MG63 (cell line): Measurements from ENCODE around the gene UBAP1L. TPM values are rescaled to one million over a fixed set of nuclear protein-coding genes. Genes with fewer than 3 reads are reported as not detected.
A peak's percentile ranks its signal among the peaks of the same experiment; 100 is the strongest.

ENCODE experiments used
- DNase-seq: peaks from one replicate; pipeline ENCODE4 v3.0.0-alpha.2; 2020
- H3K27me3 ChIP-seq: fragments of 250-450 bp; sonication (Bioruptor Pico); 2 replicates; pipeline ENCODE4 v1.5.1; 2020; ENCODE audit warnings: mild to moderate bottlenecking, moderate library complexity
- H3K36me3 ChIP-seq: fragments of 250-450 bp; sonication (Bioruptor Pico); 2 replicates; pipeline ENCODE4 v1.5.1; 2020; ENCODE audit warnings: mild to moderate bottlenecking, moderate library complexity
- H3K4me3 ChIP-seq: fragments of 250-450 bp; sonication (Bioruptor Pico); 2 replicates; pipeline ENCODE4 v1.5.1; 2020; ENCODE audit warnings: mild to moderate bottlenecking, moderate library complexity
- H3K9me3 ChIP-seq: fragments of 250-450 bp; sonication (Bioruptor Pico); 2 replicates; pipeline ENCODE4 v1.5.1; 2020; ENCODE audit warnings: mild to moderate bottlenecking, moderate library complexity
- total RNA-seq: library from RNA; depleted of rRNA; stranded (reverse); fragments of >200 nt; shearing (Covaris generic); gene quantifications from 2 replicates; pipeline ENCODE4 v1.2.3, GENCODE V29; 2014; ENCODE audit warnings: low replicate concordance

UBAP1L gene
- total RNA-seq, 1 experiment from 2014 or later, result 0.43 TPM

- Histone ChIP-seq H3K36me3 (no peaks in the 10 kb centered on the region), H3K4me3 (no peak overlapping the region)
- DNase-seq, result no peak
Observed at GRCh38 chr15:65062061-65062460, 52.9 kb downstream of the UBAP1L start.

GRCh38 chr15:65060641-65061397, 54.2 kb downstream of the UBAP1L start:
- H3K36me3 ChIP-seq, result no peaks in the 10 kb centered on the region
- no peaks in the 10 kb centered on the region for H3K9me3 ChIP-seq
- H3K4me3 ChIP-seq, result no peak overlapping the region
- no peak for DNase-seq
- H3K27me3 ChIP-seq, result no peaks in the 10 kb centered on the region

More at GRCh38 chr15:65062061-65062460, 52.9 kb downstream of the UBAP1L start:
- Histone ChIP-seq H3K9me3 (no peaks in the 10 kb centered on the region), H3K27me3 (no peaks in the 10 kb centered on the region)

- Histone ChIP-seq H3K9me3 (no peaks in the 10 kb centered on the region), H3K4me3 (no peak overlapping the region), H3K27me3 (no peaks in the 10 kb centered on the region), H3K36me3 (no peaks in the 10 kb centered on the region)
- no peak for DNase-seq
Observed at GRCh38 chr15:65059931-65060596, 54.9 kb downstream of the UBAP1L start.

DNA sequence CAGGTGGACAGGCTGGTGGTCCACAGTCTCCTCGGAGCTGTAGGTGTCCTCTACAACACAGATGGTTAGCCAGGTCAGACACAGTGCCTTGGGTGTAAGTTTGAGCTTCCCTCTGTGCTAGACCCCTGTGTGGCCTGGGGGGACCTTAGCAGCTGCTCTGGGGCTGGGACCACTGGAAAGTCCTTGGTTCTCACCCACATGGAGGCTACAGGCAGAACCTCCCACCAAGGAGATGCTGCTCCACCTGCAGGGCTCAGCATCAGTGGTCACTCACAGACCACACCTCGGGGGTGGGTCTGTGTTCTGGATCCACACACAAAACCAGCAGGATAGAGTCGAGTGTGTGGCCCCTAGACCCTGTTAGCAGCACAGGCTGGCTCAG, 55.6 kb downstream of the UBAP1L start:
- Histone ChIP-seq H3K27me3 (no peaks in the 10 kb centered on the region), H3K9me3 (no peaks in the 10 kb centered on the region), H3K36me3 (no peaks in the 10 kb centered on the region), H3K4me3 (no peak overlapping the region)
- DNase-seq, result no peak

GRCh38 chr15:65058394-65059368, 56.3 kb downstream of the UBAP1L start:
- H3K9me3 ChIP-seq, result no peaks in the 10 kb centered on the region
- H3K4me3 ChIP-seq, result no peak overlapping the region
- no peaks in the 10 kb centered on the region for H3K27me3 ChIP-seq
- H3K36me3 ChIP-seq, result no peaks in the 10 kb centered on the region
- DNase-seq, result no peak

DNA sequence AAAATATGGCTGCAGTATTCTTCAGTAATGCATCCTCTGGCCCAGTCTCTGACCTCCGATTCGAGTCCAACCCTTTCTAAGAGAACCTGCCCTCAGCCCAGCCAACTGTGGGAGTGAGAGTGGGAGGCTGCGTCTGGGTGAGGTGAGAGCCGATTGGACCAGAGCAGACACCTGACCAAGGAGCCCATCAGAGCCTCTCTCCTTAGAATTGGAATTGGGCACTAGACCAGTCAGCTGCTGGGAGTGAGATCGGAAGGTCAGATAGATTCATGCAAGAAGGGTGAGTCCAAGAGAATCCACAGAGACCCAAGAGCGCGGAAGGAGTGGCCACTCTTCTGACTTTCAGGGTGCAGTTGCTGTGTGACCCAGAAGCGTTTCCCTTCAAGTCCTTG, 57.5 kb downstream of the UBAP1L start:
- H3K36me3 ChIP-seq, result no peaks in the 10 kb centered on the region
- DNase-seq, result no peak
- no peak overlapping the region for H3K4me3 ChIP-seq
- no peaks in the 10 kb centered on the region for H3K9me3 ChIP-seq
- H3K27me3 ChIP-seq, result no peaks in the 10 kb centered on the region

GRCh38 chr15:65056868-65057548, 58.0 kb downstream of the UBAP1L start:
- no peak overlapping the region for H3K4me3 ChIP-seq
- no peaks in the 10 kb centered on the region for H3K36me3 ChIP-seq
- no peaks in the 10 kb centered on the region for H3K27me3 ChIP-seq
- H3K9me3 ChIP-seq, result no peaks in the 10 kb centered on the region
- no peak for DNase-seq

DNA sequence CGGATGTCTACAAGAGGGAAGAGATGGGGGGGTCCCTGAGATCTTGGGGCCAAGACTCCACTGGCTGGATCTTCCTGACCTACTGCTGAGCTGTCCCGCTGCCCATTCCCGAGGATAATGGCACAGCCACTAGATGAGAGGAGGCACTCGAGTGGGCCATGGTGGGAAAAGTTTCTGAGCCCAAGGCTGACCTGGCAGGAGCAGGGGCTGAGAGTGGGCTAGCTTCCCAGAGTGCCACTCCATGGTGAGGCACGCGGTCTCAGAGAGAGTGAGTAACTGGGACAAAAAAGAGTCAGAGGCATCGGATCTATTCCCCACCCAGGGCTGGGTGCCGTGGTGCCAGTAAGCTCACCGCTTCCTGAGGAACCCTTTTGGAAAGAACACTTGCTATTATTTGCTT, 58.9 kb downstream of the UBAP1L start:
- no peaks in the 10 kb centered on the region for H3K9me3 ChIP-seq
- no peaks in the 10 kb centered on the region for H3K36me3 ChIP-seq
- H3K4me3 ChIP-seq, result no peak overlapping the region
- no peaks in the 10 kb centered on the region for H3K27me3 ChIP-seq
- no peak for DNase-seq

DNA sequence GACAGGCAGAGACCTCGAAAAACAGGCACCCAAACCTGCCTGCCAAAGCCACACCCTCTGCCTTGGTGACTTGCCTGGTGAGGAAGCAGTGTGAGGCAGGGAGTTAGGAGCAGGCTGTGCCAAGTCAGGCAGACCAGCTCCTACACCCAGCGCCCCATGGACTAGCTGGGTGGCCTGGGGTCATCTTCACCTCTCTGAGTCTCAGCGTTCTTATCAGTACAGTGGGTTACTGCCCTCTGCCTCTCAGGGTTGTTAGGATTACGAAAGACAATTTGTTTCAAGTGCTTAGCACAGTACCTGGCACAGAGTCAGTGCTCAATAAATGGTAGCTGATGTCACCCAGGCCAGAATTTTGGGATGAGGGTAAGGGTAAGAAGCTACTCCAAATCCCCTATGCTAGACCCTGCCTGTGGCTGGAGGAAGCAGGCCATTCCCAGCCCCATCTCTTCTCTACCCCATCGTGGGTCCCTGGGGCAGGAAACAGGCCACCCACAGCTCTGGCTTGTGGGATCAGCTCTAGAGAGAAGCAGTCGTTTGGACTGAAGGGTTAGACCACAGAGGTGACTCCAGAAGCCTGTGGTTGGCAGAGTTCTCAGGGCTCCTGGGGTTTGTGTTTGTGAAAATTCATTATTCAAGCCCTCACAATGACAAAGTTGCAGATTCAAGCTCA, 59.7 kb downstream of the UBAP1L start:
- no peaks in the 10 kb centered on the region for H3K27me3 ChIP-seq
- DNase-seq, result peak; percentile 72
- H3K4me3 ChIP-seq, result no peak overlapping the region

GRCh38 chr15:65054333-65055200, 60.4 kb downstream of the UBAP1L start:
- DNase-seq, result peak; percentile 65
- Histone ChIP-seq H3K4me3 (no peak overlapping the region), H3K36me3 (no peaks in the 10 kb centered on the region), H3K9me3 (no peaks in the 10 kb centered on the region), H3K27me3 (no peaks in the 10 kb centered on the region)

More for the DNA sequence above, 59.7 kb downstream of the UBAP1L start:
- H3K9me3 ChIP-seq, result no peaks in the 10 kb centered on the region
- no peaks in the 10 kb centered on the region for H3K36me3 ChIP-seq

DNA sequence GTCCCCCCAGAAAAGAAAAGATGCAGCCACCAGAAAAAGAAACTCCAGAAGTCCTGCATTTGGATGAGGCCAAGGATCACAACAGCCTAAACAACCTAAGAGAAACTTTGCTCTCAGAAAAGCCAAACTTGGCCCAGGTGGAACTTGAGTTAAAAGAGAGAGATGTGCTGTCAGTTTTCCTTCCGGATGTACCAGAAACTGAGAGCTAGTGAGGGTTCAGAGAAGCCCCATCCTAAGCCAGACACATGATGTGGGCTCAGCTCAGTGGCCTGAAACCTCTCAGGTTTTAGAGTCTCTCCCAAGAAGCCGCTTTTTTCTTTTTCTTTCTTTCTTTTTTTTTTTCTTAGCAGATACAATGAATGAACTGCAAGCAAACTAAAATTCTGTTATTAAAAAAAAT, 62.0 kb downstream of the UBAP1L start:
- Histone ChIP-seq H3K9me3 (no peaks in the 10 kb centered on the region), H3K27me3 (no peaks in the 10 kb centered on the region), H3K4me3 (no peak overlapping the region), H3K36me3 (no peaks in the 10 kb centered on the region)
- no peak for DNase-seq

- DNase-seq, result no peak
- H3K9me3 ChIP-seq, result no peaks in the 10 kb centered on the region
- no peaks in the 10 kb centered on the region for H3K27me3 ChIP-seq
- H3K4me3 ChIP-seq, result no peak overlapping the region
- H3K36me3 ChIP-seq, result no peaks in the 10 kb centered on the region
Observed at GRCh38 chr15:65051266-65051665, 63.7 kb downstream of the UBAP1L start.

GRCh38 chr15:65050270-65050669, 64.7 kb downstream of the UBAP1L start:
- Histone ChIP-seq H3K27me3 (no peaks in the 10 kb centered on the region), H3K4me3 (no peak overlapping the region), H3K36me3 (no peaks in the 10 kb centered on the region), H3K9me3 (no peaks in the 10 kb centered on the region)
- DNase-seq, result no peak

DNA sequence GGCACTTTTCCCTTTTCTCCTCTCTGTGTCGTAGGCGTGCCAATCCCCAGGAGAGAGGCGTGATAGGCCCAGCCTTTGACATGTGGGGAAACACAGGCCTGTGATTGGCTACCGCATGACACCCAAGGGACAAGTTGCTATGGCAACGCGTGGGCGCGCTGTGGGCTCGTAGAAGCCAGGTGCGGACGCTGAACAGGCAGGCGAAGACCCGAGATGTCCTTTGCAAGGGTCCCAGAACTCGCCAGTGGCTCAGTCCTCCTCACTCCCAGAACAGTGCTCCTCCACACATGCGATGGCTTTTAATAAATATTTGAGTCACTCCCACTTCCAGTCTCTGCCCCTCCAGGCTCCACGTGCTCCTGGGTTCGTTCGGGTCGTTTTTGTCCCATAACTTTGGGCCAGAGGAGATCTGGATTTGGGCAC, 65.6 kb downstream of the UBAP1L start:
- Histone ChIP-seq H3K9me3 (no peaks in the 10 kb centered on the region), H3K27me3 (no peaks in the 10 kb centered on the region), H3K4me3 (no peak overlapping the region), H3K36me3 (no peaks in the 10 kb centered on the region)
- DNase-seq, result no peak

DNA sequence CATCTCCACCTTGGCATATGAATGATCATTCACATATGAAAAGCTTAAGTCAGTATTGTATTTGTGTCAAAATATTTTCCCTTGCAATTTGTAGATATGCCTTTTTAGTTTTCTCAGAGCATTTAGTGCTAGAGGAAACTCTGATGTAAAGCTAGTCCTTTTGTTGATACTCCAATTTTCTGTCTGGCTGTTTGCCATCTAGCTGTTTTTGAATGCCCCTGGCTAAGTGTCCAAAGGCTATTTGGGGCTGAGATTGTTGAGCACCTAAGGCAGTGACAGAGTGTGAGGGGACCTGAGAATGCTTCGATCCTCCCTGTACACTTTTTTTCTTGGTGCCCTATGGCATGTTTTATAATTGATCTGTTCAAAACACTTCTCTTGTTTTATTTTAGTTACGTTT, 66.8 kb downstream of the UBAP1L start:
- no peak for DNase-seq
- Histone ChIP-seq H3K4me3 (no peak overlapping the region), H3K9me3 (no peaks in the 10 kb centered on the region), H3K27me3 (no peaks in the 10 kb centered on the region), H3K36me3 (no peaks in the 10 kb centered on the region)
